HEK293 (cell line): ENCODE data around the gene KLRC4.

Experiments
- KLF10 ChIP-seq: fragments of 450-650 bp; IDR thresholded peaks from 2 replicates; pipeline ENCODE4 v1.5.1; 2018; ENCODE audit warnings: missing biosample characterization, mild to moderate bottlenecking, missing genetic modification characterization
- PRDM10 ChIP-seq: fragments of 450-650 bp; formaldehyde crosslinking; IDR thresholded peaks from 2 replicates; pipeline ENCODE4 v1.5.1; 2016; ENCODE audit warnings: missing biosample characterization, missing genetic modification characterization
- PRDM4 ChIP-seq: fragments of 450-650 bp; formaldehyde crosslinking; IDR thresholded peaks from 2 replicates; pipeline ENCODE4 v1.5.1; 2017; ENCODE audit warnings: missing biosample characterization, missing genetic modification characterization
- REST ChIP-seq: fragments of 450-650 bp; formaldehyde crosslinking; IDR thresholded peaks from 2 replicates; pipeline ENCODE4 v1.5.1; 2016; ENCODE audit warnings: missing biosample characterization, missing genetic modification characterization
- YY1 ChIP-seq: fragments of 450-650 bp; formaldehyde crosslinking; IDR thresholded peaks from 2 replicates; pipeline ENCODE4 v1.5.1; 2018; ENCODE audit warnings: missing biosample characterization, missing genetic modification characterization
- ZBTB7A ChIP-seq: fragments of 450-650 bp; formaldehyde crosslinking; IDR thresholded peaks from 2 replicates; pipeline ENCODE4 v1.5.1; 2016; ENCODE audit warnings: low read depth, missing biosample characterization, missing genetic modification characterization
- ZNF133 ChIP-seq: fragments of 450-650 bp; formaldehyde crosslinking; IDR thresholded peaks from 2 replicates; pipeline ENCODE4 v1.5.1; 2016; ENCODE audit warnings: missing biosample characterization, missing genetic modification characterization
- ZNF169 ChIP-seq: fragments of 450-650 bp; formaldehyde crosslinking; IDR thresholded peaks from 2 replicates; pipeline ENCODE4 v1.5.1; 2016; ENCODE audit warnings: missing biosample characterization, missing genetic modification characterization
- ZNF174 ChIP-seq: fragments of 450-650 bp; formaldehyde crosslinking; IDR thresholded peaks from 2 replicates; pipeline ENCODE4 v1.5.0; 2017; ENCODE audit warnings: missing biosample characterization, mild to moderate bottlenecking, missing genetic modification characterization
- ZNF274 ChIP-seq, 2 experiments: fragments of 200-500 bp in 1 of 2; fragments of 450-650 bp in 1 of 2; sonication (Bioruptor generic) in 1 of 2; formaldehyde crosslinking in 1 of 2; IDR thresholded peaks; 2 replicates each; pipeline versions ENCODE4 v1.5.1 to v1.6.1; 2014 to 2016; ENCODE audit warnings: borderline replicate concordance in 1 of 2, inconsistent platforms in 1 of 2, low read length in 1 of 2, missing biosample characterization in 1 of 2, missing genetic modification characterization in 1 of 2
- ZNF426 ChIP-seq: fragments of 450-650 bp; formaldehyde crosslinking; IDR thresholded peaks from 2 replicates; pipeline ENCODE4 v1.5.1; 2017; ENCODE audit warnings: missing biosample characterization, missing genetic modification characterization, mild to moderate bottlenecking, inconsistent platforms, moderate library complexity
- ZNF518A ChIP-seq: fragments of 450-650 bp; formaldehyde crosslinking; conservative IDR thresholded peaks from 2 replicates; pipeline ENCODE4 v1.5.1; 2016; ENCODE audit warnings: low read depth, missing biosample characterization, missing genetic modification characterization
- ZNF521 ChIP-seq: fragments of 450-650 bp; formaldehyde crosslinking; IDR thresholded peaks from 2 replicates; pipeline ENCODE4 v1.5.1; 2017; ENCODE audit warnings: missing biosample characterization, mild to moderate bottlenecking, missing genetic modification characterization
- ZNF558 ChIP-seq: fragments of 450-650 bp; formaldehyde crosslinking; IDR thresholded peaks from 2 replicates; pipeline ENCODE4 v1.5.1; 2016; ENCODE audit warnings: missing biosample characterization, missing genetic modification characterization
- ZNF560 ChIP-seq: fragments of 450-650 bp; formaldehyde crosslinking; IDR thresholded peaks from 2 replicates; pipeline ENCODE4 v1.5.1; 2017; ENCODE audit warnings: missing biosample characterization, missing genetic modification characterization, borderline replicate concordance
- ZNF571 ChIP-seq: fragments of 450-650 bp; formaldehyde crosslinking; IDR thresholded peaks from 2 replicates; pipeline ENCODE4 v1.5.0; 2017; ENCODE audit warnings: missing biosample characterization, missing genetic modification characterization
- ZNF580 ChIP-seq: fragments of 450-650 bp; formaldehyde crosslinking; IDR thresholded peaks from 2 replicates; pipeline ENCODE4 v1.5.1; 2016; ENCODE audit warnings: missing biosample characterization, missing genetic modification characterization
- ZNF664 ChIP-seq: fragments of 450-650 bp; formaldehyde crosslinking; IDR thresholded peaks from 2 replicates; pipeline ENCODE4 v1.5.1; 2016; ENCODE audit warnings: missing biosample characterization, missing genetic modification characterization
- ZNF701 ChIP-seq: fragments of 450-650 bp; formaldehyde crosslinking; IDR thresholded peaks from 2 replicates; pipeline ENCODE4 v1.5.1; 2016; ENCODE audit warnings: missing biosample characterization, missing genetic modification characterization

The KLRC4 gene

GRCh38 chr12:10361084-10361483 lies 48.5 kb downstream of the KLRC4 start (continued):
- TF ChIP-seq ZNF580 (no peak), ZNF518A (tag by site-specific recombination) (no peak), PRDM10 (tag by site-specific recombination) (peak; percentile 64), PRDM4 (tag by site-specific recombination) (no peak), ZNF133 (no peak), ZNF174 (no peak), YY1 (peak; percentile 64), ZNF521 (tag by site-specific recombination) (no peak), ZNF426 (no peak), ZNF571 (tag by site-specific recombination) (no peak), ZNF558 (no peak), ZNF560 (tag by site-specific recombination) (no peak), REST (tag by site-specific recombination) (no peak), KLF10 (tag by site-specific recombination) (no peak), ZNF274 (IDR thresholded peaks at IDR 0.05; ENCODE audit: low read length) (no peak), ZNF274 (tag by site-specific recombination; IDR thresholded peaks at IDR 0.05; ENCODE audit: borderline replicate concordance) (no peak), ZNF169 (no peak), ZBTB7A (tag by site-specific recombination) (no peak), ZNF701 (tag by site-specific recombination) (no peak), ZNF664 (tag by site-specific recombination) (no peak)
